CD4-positive, alpha-beta T cell treated with Interleukin-6 at 100 ng/mL for 8 hours (primary cell): ENCODE data around the gene PSMG2.

Experiments used
- DNase-seq: peaks from one replicate; pipeline ENCODE4 v3.0.0-alpha.2; 2020; ENCODE audit warnings: mixed read lengths, low spot score

Gene PSMG2

DNA sequence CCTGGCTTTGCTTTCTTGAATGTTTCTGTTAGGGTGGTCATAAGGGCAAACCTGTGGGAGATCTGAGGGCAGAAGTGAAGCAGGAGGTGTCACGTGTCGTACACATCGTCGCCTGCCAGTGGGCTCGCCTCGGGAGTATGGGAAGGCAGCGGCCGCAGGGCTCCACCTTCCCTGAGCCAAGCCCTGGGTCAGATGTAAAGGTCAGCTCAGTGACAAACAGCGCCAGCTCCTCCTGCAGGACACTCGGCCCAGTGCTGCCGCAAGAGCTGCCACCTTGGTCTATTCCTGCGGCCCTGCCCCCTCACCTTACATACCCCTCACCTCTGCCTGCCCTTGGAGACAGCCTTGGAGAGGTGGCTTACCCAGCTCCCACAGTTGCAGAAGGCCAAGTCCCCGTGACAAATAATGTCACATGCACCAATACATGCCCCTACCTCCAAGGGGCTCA lies 64.2 kb downstream of the PSMG2 start:
- DNase-seq: no peak

DNA sequence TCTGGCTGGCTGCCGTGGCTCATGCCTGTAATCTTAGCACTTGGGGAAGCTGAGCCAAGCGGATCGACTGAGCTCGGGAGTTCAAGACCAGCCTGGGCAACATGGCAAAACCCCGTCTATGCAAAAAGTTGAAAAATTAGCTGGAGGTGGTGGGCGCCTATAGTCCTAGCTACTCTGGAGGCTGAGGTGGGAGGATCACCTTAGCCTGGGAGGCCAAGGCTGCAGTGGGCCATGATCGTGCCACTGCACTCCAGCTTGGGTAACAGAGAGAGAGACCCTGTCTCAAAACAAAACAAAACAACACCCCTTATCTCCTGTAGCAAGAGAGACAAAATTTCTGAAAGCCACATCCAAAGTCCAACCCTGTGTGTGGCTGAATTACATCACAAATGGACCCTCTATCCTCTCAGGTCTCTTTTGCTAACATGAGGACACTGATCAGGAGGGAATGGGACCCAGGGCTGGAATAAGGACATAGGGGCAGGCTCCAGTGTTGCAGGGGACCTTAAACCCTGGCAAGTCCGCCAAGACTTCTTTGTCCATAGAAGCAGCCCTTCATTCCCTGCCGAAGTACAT lies 64.8 kb downstream of the PSMG2 start:
- no peak for DNase-seq

DNA sequence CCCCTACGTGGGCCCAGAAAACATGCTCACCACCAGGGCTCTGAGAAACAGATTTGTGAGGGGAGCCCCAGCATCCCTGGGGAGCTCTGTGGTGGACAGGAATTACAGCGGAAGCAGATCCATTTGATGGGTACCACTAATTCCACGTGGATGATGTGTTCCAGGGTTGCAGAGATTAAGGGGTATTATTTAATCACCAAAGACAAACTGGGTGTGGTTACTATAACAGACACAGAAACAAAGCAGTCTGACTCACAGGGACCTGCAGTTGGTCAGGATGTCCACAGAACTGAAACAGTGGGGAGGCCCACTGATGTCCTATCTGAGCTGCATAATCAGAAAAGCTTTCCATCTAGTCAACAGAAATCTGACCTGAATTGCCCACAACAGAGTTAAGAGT lies 65.8 kb downstream of the PSMG2 start:
- no peak for DNase-seq

DNA sequence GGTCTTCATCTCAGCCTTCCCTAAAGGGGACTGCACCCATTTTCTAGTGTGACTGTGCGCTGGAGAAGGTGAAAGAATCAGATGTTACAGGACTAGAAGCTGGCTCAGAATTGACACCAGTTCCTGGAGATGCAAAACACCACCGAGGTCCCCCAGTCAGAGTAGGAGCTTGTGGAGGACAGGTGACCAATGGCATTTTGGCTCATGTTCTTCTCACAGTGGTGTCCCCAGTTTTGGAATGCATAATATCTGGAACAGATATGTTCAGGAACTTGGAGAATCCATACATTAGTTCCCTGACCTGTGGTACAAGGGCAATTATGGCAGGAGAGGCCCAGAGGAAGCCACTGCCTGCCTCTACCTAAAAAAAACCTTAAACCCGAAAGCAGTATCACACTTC lies 66.3 kb downstream of the PSMG2 start:
- no peak for DNase-seq

DNA sequence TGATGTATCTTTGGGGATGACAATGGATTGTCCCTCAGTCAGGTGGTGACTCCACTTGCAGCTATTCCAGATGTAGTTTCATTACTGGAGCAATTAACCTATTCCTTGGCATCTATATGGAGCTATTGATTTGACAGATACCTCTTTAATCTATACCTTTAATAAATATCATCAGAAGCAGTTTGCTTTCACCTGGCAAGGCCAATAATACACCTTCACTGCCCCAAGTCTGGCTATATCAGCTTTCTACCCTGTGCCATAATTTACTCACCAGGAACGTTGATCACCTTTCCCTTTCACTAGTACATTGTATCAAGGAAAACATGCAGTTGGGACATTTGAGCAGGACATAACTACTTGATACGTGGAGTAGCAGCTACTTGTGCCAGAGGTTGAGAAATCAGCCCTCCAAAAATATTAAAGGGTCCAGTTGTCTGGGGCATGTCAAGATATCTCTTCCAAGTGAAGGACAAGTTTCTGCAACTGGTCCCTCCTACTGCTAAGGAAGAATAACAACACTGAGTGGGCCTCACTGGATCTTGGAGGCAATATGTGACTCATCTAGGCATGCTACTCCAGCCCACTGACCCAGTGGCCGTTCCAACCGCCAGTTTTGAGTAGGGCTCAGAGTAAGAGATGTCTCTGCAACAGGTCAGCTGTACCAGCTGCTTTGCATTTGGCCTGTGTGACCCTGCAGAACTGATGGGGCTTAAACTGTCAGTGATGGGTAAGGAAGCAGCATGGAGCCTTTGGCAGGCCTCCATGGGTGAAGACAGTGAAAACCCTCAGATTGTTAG lies 67.0 kb downstream of the PSMG2 start:
- no peak for DNase-seq

DNA sequence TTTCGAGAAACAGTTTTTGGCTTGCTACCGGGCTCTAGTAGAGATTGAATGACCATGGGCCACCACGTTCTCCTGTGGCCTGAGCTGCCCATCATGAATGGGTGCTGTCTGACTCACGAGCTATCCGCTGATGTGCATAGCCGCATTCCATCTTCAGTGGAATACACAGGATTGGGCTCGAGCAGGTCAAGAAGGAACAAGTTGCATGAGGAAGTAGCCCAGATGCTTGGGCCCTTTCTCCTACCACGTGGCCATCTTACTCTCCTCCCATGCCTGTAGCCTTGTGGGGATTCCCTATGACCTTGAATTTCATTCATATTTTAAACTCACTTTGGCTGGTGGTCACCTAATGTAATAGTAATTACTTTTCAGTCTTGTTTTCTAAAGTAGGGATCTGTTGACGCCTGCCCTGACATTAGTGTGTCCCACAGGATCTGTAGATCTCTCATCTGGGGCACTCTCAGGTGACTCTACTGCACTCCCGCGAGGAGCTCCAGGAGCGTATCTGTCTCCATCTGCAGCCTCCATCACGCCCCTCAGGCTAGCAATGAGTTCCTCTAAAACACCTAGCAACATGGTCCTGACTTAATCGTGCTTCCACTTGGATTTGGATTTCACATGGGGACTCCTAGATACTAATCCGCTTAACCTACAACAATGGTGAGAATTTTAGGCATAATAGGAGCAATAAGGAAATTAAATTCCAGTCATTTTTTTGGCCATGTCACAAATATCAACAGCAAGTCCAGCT lies 67.8 kb downstream of the PSMG2 start:
- DNase-seq: no peak

DNA sequence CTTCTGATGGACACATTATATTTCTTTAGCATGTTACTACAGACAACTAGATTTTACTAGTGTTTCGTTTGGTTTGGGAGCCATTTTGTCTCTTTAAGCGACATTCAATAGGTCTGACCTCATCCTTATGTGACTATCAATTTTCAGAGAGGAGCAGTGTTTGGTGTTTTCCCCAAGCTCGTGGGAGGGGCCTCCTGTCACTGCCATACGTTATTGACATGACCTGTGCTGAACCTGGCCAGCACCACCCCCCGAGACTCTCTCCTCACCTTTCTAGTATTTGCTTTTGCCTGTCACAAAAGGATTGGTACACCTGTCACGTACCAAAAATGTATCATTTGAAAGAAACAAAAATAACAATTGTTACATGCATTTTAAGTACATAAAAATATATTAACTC lies 69.3 kb downstream of the PSMG2 start:
- no peak for DNase-seq

DNA sequence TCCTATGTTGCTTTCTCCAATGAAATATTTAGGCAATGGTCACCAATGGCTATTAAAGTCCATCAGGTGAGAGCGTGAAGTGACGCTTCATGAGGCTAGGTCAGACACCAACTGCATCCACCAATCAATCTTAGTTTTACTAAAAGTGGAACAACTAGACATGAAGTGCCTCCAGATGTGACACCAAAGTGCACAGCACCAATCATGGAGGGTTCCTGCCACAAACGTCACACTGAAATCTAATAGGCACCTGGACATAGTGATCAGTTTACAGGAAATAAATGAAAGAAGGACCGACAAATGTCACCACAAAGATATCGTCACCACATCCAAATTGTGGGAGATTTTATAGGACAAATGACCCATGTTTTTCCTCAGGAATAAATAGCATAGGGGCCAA lies 70.5 kb downstream of the PSMG2 start:
- no peak for DNase-seq

DNA sequence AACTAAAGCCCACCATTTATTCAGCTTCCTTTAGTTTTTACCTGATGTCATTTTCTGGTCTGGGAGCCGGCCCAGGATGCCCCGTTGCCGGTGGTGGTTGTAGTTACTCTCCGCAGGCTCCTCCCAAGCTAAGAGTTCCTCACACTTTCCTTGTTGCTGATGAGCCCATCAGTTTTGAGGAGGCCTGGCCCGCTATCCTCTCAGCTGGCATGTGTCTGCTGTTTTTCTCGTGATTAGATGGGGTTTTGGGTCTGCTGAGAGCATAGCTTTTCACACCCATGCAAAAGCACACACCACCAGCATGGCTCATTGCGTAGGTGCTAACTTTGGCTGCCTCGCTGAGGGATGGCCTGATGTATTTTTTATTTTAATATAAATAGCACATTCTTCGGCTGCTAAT lies 72.1 kb downstream of the PSMG2 start:
- no peak for DNase-seq
